Measurements from ENCODE around the gene CACNA1A.
A peak's percentile ranks its signal among the peaks of the same experiment; 100 is the strongest.

The CACNA1A gene

GRCh38 chr19:13164343-13165161 is 341.7 kb downstream of the CACNA1A start:
- Histone ChIP-seq H3K79me2 (ENCODE audit: insufficient read depth, low read length) (no peaks in the 10 kb centered on the region), H3K4me1 (ENCODE audit: insufficient read depth, low read length, severe bottlenecking) (peaks cover 45% of the 10 kb centered on the region), H3K9ac (ENCODE audit: low read length) (0 out of 2 replicates have a peak overlapping the region, but pooled peaks have one; percentile 15), H3K4me2 (ENCODE audit: low read length) (peak overlapping the region; percentile 55), H3K36me3 (ENCODE audit: insufficient read depth, low read length) (no peaks in the 10 kb centered on the region), H3K27me3 (ENCODE audit: insufficient read depth, low read length) (no peaks in the 10 kb centered on the region), H3K4me3 (ENCODE audit: low read depth, low read length, poor library complexity, severe bottlenecking) (peak overlapping the region; percentile 29), H3F3A (ENCODE audit: insufficient read depth, low read length) (no peaks in the 10 kb centered on the region), H3K9me3 (ENCODE audit: low read length) (no peaks in the 10 kb centered on the region), H2AFZ (ENCODE audit: low read length) (no peak overlapping the region), H3K27ac (ENCODE audit: low read depth, low read length, poor library complexity, severe bottlenecking) (peak overlapping the region; percentile 63), H4K20me1 (ENCODE audit: insufficient read depth, low read length) (no peaks in the 10 kb centered on the region), H3K9me2 (ENCODE audit: low read depth, low read length) (no peaks in the 10 kb centered on the region)
- no peak for TF ChIP-seq CTCF (IDR thresholded peaks at IDR 0.05; ENCODE audit: low read length)
- no peak for TF ChIP-seq EZH2 (IDR thresholded peaks at IDR 0.05; ENCODE audit: borderline replicate concordance, low read length)

- H3K27ac ChIP-seq (ENCODE audit: low read depth, low read length, poor library complexity, severe bottlenecking), result peak overlapping the region; percentile 63
- no peaks in the 10 kb centered on the region for H3K36me3 ChIP-seq (ENCODE audit: insufficient read depth, low read length)
- no peaks in the 10 kb centered on the region for H3F3A ChIP-seq (ENCODE audit: insufficient read depth, low read length)
- no peaks in the 10 kb centered on the region for H3K9me2 ChIP-seq (ENCODE audit: low read depth, low read length)
- no peaks in the 10 kb centered on the region for H4K20me1 ChIP-seq (ENCODE audit: insufficient read depth, low read length)
- peak overlapping the region; percentile 87 for H3K4me2 ChIP-seq (ENCODE audit: low read length)
- peak overlapping the region; percentile 61 for H3K4me3 ChIP-seq (ENCODE audit: low read depth, low read length, poor library complexity, severe bottlenecking)
- H3K9ac ChIP-seq (ENCODE audit: low read length), result no peak overlapping the region
- no peaks in the 10 kb centered on the region for H3K79me2 ChIP-seq (ENCODE audit: insufficient read depth, low read length)
- TF ChIP-seq EZH2 (IDR thresholded peaks at IDR 0.05; ENCODE audit: borderline replicate concordance, low read length) (no peak), CTCF (IDR thresholded peaks at IDR 0.05; ENCODE audit: low read length) (no peak)
- H3K9me3 ChIP-seq (ENCODE audit: low read length), result no peaks in the 10 kb centered on the region
- H3K4me1 ChIP-seq (ENCODE audit: insufficient read depth, low read length, severe bottlenecking), result peaks cover 45% of the 10 kb centered on the region
- no peak overlapping the region for H2AFZ ChIP-seq (ENCODE audit: low read length)
- H3K27me3 ChIP-seq (ENCODE audit: insufficient read depth, low read length), result no peaks in the 10 kb centered on the region
Observed at GRCh38 chr19:13163609-13164342, 342.5 kb downstream of the CACNA1A start.

- peaks cover 43% of the 10 kb centered on the region for H3K4me1 ChIP-seq (ENCODE audit: insufficient read depth, low read length, severe bottlenecking)
Observed at GRCh38 chr19:13162724-13163608, 343.3 kb downstream of the CACNA1A start.

More at GRCh38 chr19:13162724-13163608, 343.3 kb downstream of the CACNA1A start:
- no peak overlapping the region for H2AFZ ChIP-seq (ENCODE audit: low read length)
- H3K9me2 ChIP-seq (ENCODE audit: low read depth, low read length), result no peaks in the 10 kb centered on the region
- no peaks in the 10 kb centered on the region for H4K20me1 ChIP-seq (ENCODE audit: insufficient read depth, low read length)
- peak overlapping the region; percentile 63 for H3K27ac ChIP-seq (ENCODE audit: low read depth, low read length, poor library complexity, severe bottlenecking)
- peak overlapping the region; percentile 62 for H3K9ac ChIP-seq (ENCODE audit: low read length)
- no peaks in the 10 kb centered on the region for H3K36me3 ChIP-seq (ENCODE audit: insufficient read depth, low read length)
- no peaks in the 10 kb centered on the region for H3F3A ChIP-seq (ENCODE audit: insufficient read depth, low read length)
- no peaks in the 10 kb centered on the region for H3K27me3 ChIP-seq (ENCODE audit: insufficient read depth, low read length)
- H3K79me2 ChIP-seq (ENCODE audit: insufficient read depth, low read length), result no peaks in the 10 kb centered on the region
- peak overlapping the region; percentile 61 for H3K4me3 ChIP-seq (ENCODE audit: low read depth, low read length, poor library complexity, severe bottlenecking)
- TF ChIP-seq CTCF (IDR thresholded peaks at IDR 0.05; ENCODE audit: low read length) (no peak), EZH2 (IDR thresholded peaks at IDR 0.05; ENCODE audit: borderline replicate concordance, low read length) (no peak)
- H3K9me3 ChIP-seq (ENCODE audit: low read length), result no peaks in the 10 kb centered on the region
- peak overlapping the region; percentile 87 for H3K4me2 ChIP-seq (ENCODE audit: low read length)
